Measurements from ENCODE around the gene SLC22A15.

- TF ChIP-seq POLR2AphosphoS5 (IDR thresholded peaks at IDR 0.05; ENCODE audit: low read depth, low read length) (no peak), FOXP2 (optimal IDR thresholded peaks at IDR 0.05; ENCODE audit: borderline replicate concordance, extremely low read depth, extremely low read length, insufficient read depth) (no peak)
Observed at GRCh38 chr1:116019653-116020253, 43.4 kb downstream of the SLC22A15 start.

Data from PFSK-1 (cell line).